ENCODE data around the gene ADPGK. TPM values are rescaled to one million over a fixed set of nuclear protein-coding genes. Genes with fewer than 3 reads are reported as not detected.
A peak's percentile ranks its signal among the peaks of the same experiment; 100 is the strongest.

Gene ADPGK
- total and polyA plus RNA-seq, 4 experiments from 2014 or later = 66.7 to 104 (median 97.1) TPM

- Histone ChIP-seq H3K4me1 (ENCODE audit: insufficient read depth, low read length) (peaks cover 22% of the 10 kb centered on the region), H3K4me3 (ENCODE audit: low read length in 2 of 2) (no peak overlapping the region), H3K9me3 (ENCODE audit: control insufficient read depth in 1 of 2, low read length in 2 of 2) (no peaks in the 10 kb centered on the region), H3K27ac (ENCODE audit: low read depth, low read length) (no peak overlapping the region), H3K36me3 (ENCODE audit: insufficient read depth, low read length) (no peaks in the 10 kb centered on the region), H3K27me3 (ENCODE audit: insufficient read depth, low read length) (no peaks in the 10 kb centered on the region)
- intact Hi-C loops (cut with micrococcal nuclease) = no loop called here
- Mint-ChIP-seq H3K36me3 (peaks cover 0 to under 1% of the 10 kb centered on the region in 2 donors), H3K27ac (peak overlapping the region in 2 of 7 donors; percentile 33 to 34), H3K9me3 (peaks cover 0 to 2% (median 0%) of the 10 kb centered on the region in 8 donors), H3K4me1 (peaks cover 4 to 21% (median 12%) of the 10 kb centered on the region in 4 donors), H3K27me3 (no peaks in the 10 kb centered on the region), H3K4me3 (no peak overlapping the region)
- ChIA-PET CTCF (ENCODE audit: partially characterized antibody) (no interaction called here), POLR2A (ENCODE audit: partially characterized antibody) (no interaction called here)
- DNase-seq = no peak
These were observed 6.8 kb upstream of the ADPGK start for GRCh38 chr15:72790302-72790910.

GRCh38 chr15:72787526-72787925 is 4.0 kb upstream of the ADPGK start:
- no peaks in the 10 kb centered on the region for H3K27me3 ChIP-seq (ENCODE audit: insufficient read depth, low read length)
- H3K27ac Mint-ChIP-seq = peak overlapping the region in 6 of 7 donors; percentile 85 to 97 (median 91)
- peaks cover 0 to 2% (median 0%) of the 10 kb centered on the region in 8 donors for H3K9me3 Mint-ChIP-seq

GRCh38 chr15:72786676-72787345 is 3.3 kb upstream of the ADPGK start:
- no peaks in the 10 kb centered on the region for H3K9me3 Mint-ChIP-seq
- POLR2A ChIA-PET (ENCODE audit: partially characterized antibody) = interaction anchor here (1.0 kb wide), 1 partner anchor 101 kb away, joined by 3 read pairs; the partner anchor contains the start of genes BBS4 and HIGD2B
- Histone ChIP-seq H3K4me1 (ENCODE audit: insufficient read depth, low read length) (peaks cover 44% of the 10 kb centered on the region), H3K27ac (ENCODE audit: low read depth, low read length) (peak overlapping the region; percentile 87), H3K36me3 (ENCODE audit: insufficient read depth, low read length) (no peaks in the 10 kb centered on the region), H3K9me3 (ENCODE audit: control insufficient read depth in 1 of 2, low read length in 2 of 2) (no peaks in the 10 kb centered on the region), H3K4me3 (ENCODE audit: low read length in 2 of 2) (no peak overlapping the region), H3K27me3 (ENCODE audit: insufficient read depth, low read length) (no peaks in the 10 kb centered on the region)
- intact Hi-C loops (cut with micrococcal nuclease) = loop anchor here (10.0 kb wide), 1 partner anchor 312 kb away; the partner anchor contains the start of gene ARIH1
- H3K27ac Mint-ChIP-seq = peak overlapping the region; percentile 85 to 97 (median 90)
- CTCF ChIA-PET (ENCODE audit: partially characterized antibody) = interaction anchor here (0.8 to 5.1 kb wide), 4 partner anchors 8 to 449 kb away, joined by 3 to 26 read pairs (median 4); no protein-coding TSS in a partner anchor
- H3K27me3 Mint-ChIP-seq = no peaks in the 10 kb centered on the region
- peak overlapping the region in 5 of 8 donors; percentile 17 to 47 (median 33) for H3K4me3 Mint-ChIP-seq
- no peak for DNase-seq
- peaks cover 0 to 12% of the 10 kb centered on the region in 2 donors for H3K36me3 Mint-ChIP-seq
- peaks cover 20 to 51% (median 31%) of the 10 kb centered on the region in 4 donors for H3K4me1 Mint-ChIP-seq

More at GRCh38 chr15:72787526-72787925, 4.0 kb upstream of the ADPGK start:
- CTCF ChIA-PET (ENCODE audit: partially characterized antibody) = interaction anchor here (1.2 to 5.1 kb wide), 2 partner anchors 7 to 65 kb away, joined by 3 to 26 read pairs; no protein-coding TSS in a partner anchor
- Histone ChIP-seq H3K4me1 (ENCODE audit: insufficient read depth, low read length) (peaks cover 37% of the 10 kb centered on the region), H3K4me3 (ENCODE audit: low read length in 2 of 2) (no peak overlapping the region), H3K27ac (ENCODE audit: low read depth, low read length) (peak overlapping the region; percentile 87), H3K36me3 (ENCODE audit: insufficient read depth, low read length) (no peaks in the 10 kb centered on the region), H3K9me3 (ENCODE audit: control insufficient read depth in 1 of 2, low read length in 2 of 2) (no peaks in the 10 kb centered on the region)
- POLR2A ChIA-PET (ENCODE audit: partially characterized antibody) = no interaction called here
- H3K4me1 Mint-ChIP-seq = peaks cover 15 to 45% (median 26%) of the 10 kb centered on the region in 4 donors
- DNase-seq = no peak
- intact Hi-C loops (cut with micrococcal nuclease) = loop anchor here (10.0 kb wide), 1 partner anchor 313 kb away; the partner anchor contains the start of gene ARIH1
- peaks cover 0 to 11% of the 10 kb centered on the region in 2 donors for H3K36me3 Mint-ChIP-seq
- peak overlapping the region in 2 of 8 donors; percentile 2 to 12 for H3K4me3 Mint-ChIP-seq
- H3K27me3 Mint-ChIP-seq = no peaks in the 10 kb centered on the region

- ChIA-PET POLR2A (ENCODE audit: partially characterized antibody) (interaction anchor here (1.0 to 2.4 kb wide), 4 partner anchors 18 to 410 kb away, joined by 3 to 9 read pairs (median 4); partner anchors contain the start of genes BBS4, HEXA and HIGD2B), CTCF (ENCODE audit: partially characterized antibody) (interaction anchor here (0.8 to 5.1 kb wide), 4 partner anchors 9 to 449 kb away, joined by 3 to 26 read pairs (median 4); no protein-coding TSS in a partner anchor)
- peaks cover 25 to 56% (median 37%) of the 10 kb centered on the region in 4 donors for H3K4me1 Mint-ChIP-seq
- Histone ChIP-seq H3K4me3 (ENCODE audit: low read length in 2 of 2) (no peak overlapping the region), H3K9me3 (ENCODE audit: control insufficient read depth in 1 of 2, low read length in 2 of 2) (no peaks in the 10 kb centered on the region), H3K4me1 (ENCODE audit: insufficient read depth, low read length) (peaks cover 50% of the 10 kb centered on the region), H3K36me3 (ENCODE audit: insufficient read depth, low read length) (no peaks in the 10 kb centered on the region), H3K27me3 (ENCODE audit: insufficient read depth, low read length) (no peaks in the 10 kb centered on the region), H3K27ac (ENCODE audit: low read depth, low read length) (peak overlapping the region; percentile 87)
- no peaks in the 10 kb centered on the region for H3K9me3 Mint-ChIP-seq
- H3K27me3 Mint-ChIP-seq = no peaks in the 10 kb centered on the region
- H3K36me3 Mint-ChIP-seq = peaks cover under 1 to 17% of the 10 kb centered on the region in 2 donors
- peak overlapping the region; percentile 34 to 97 (median 90) for H3K27ac Mint-ChIP-seq
- H3K4me3 Mint-ChIP-seq = no peak overlapping the region
- intact Hi-C loops (cut with micrococcal nuclease) = loop anchor here (10.0 kb wide), 1 partner anchor 311 kb away; the partner anchor contains the start of gene ARIH1
- no peak for DNase-seq
These were observed 2.7 kb upstream of the ADPGK start for GRCh38 chr15:72786242-72786641.

GRCh38 chr15:72785841-72786240 is 2.3 kb upstream of the ADPGK start:
- ChIA-PET POLR2A (ENCODE audit: partially characterized antibody) (interaction anchor here (1.0 to 2.4 kb wide), 4 partner anchors 18 to 410 kb away, joined by 3 to 9 read pairs (median 4); partner anchors contain the start of genes BBS4, HEXA and HIGD2B), CTCF (ENCODE audit: partially characterized antibody) (interaction anchor here (0.8 to 5.1 kb wide), 4 partner anchors 9 to 450 kb away, joined by 3 to 26 read pairs (median 4); no protein-coding TSS in a partner anchor)
- Mint-ChIP-seq H3K27ac (peak overlapping the region; percentile 81 to 100 (median 97)), H3K36me3 (peaks cover 4 to 21% of the 10 kb centered on the region in 2 donors), H3K27me3 (no peaks in the 10 kb centered on the region), H3K9me3 (no peaks in the 10 kb centered on the region), H3K4me3 (peak overlapping the region in 5 of 8 donors; percentile 39 to 98 (median 63)), H3K4me1 (peaks cover 29 to 60% (median 41%) of the 10 kb centered on the region in 4 donors)
- intact Hi-C loops (cut with micrococcal nuclease) = loop anchor here (10.0 kb wide), 1 partner anchor 311 kb away; the partner anchor contains the start of gene ARIH1
- Histone ChIP-seq H3K4me3 (ENCODE audit: low read length in 2 of 2) (no peak overlapping the region), H3K27me3 (ENCODE audit: insufficient read depth, low read length) (no peaks in the 10 kb centered on the region), H3K36me3 (ENCODE audit: insufficient read depth, low read length) (no peaks in the 10 kb centered on the region), H3K27ac (ENCODE audit: low read depth, low read length) (peak overlapping the region; percentile 87), H3K4me1 (ENCODE audit: insufficient read depth, low read length) (peaks cover 54% of the 10 kb centered on the region), H3K9me3 (ENCODE audit: control insufficient read depth in 1 of 2, low read length in 2 of 2) (no peaks in the 10 kb centered on the region)
- no peak for DNase-seq

GRCh38 chr15:72785432-72785831 is 1.9 kb upstream of the ADPGK start:
- Histone ChIP-seq H3K27ac (ENCODE audit: low read depth, low read length) (peak overlapping the region; percentile 87), H3K27me3 (ENCODE audit: insufficient read depth, low read length) (no peaks in the 10 kb centered on the region), H3K36me3 (ENCODE audit: insufficient read depth, low read length) (no peaks in the 10 kb centered on the region), H3K9me3 (ENCODE audit: control insufficient read depth in 1 of 2, low read length in 2 of 2) (no peaks in the 10 kb centered on the region), H3K4me3 (ENCODE audit: low read length in 2 of 2) (no peak overlapping the region), H3K4me1 (ENCODE audit: insufficient read depth, low read length) (peaks cover 58% of the 10 kb centered on the region)
- DNase-seq = peak; percentile 54 to 84 (median 71)
- Mint-ChIP-seq H3K27ac (peak overlapping the region; percentile 90 to 100 (median 97)), H3K4me1 (peaks cover 31 to 63% (median 44%) of the 10 kb centered on the region in 4 donors), H3K9me3 (no peaks in the 10 kb centered on the region), H3K36me3 (peaks cover 6 to 23% of the 10 kb centered on the region in 2 donors), H3K27me3 (no peaks in the 10 kb centered on the region), H3K4me3 (peak overlapping the region; percentile 31 to 98 (median 52))
- intact Hi-C loops (cut with micrococcal nuclease) = loop anchor here (10.0 kb wide), 1 partner anchor 311 kb away; the partner anchor contains the start of gene ARIH1
- CTCF ChIA-PET (ENCODE audit: partially characterized antibody) = interaction anchor here (1.2 to 5.1 kb wide), 3 partner anchors 10 to 450 kb away, joined by 3 to 26 read pairs (median 5); no protein-coding TSS in a partner anchor
- POLR2A ChIA-PET (ENCODE audit: partially characterized antibody) = interaction anchor here (1.3 to 2.4 kb wide), 4 partner anchors 18 to 409 kb away, joined by 4 to 9 read pairs (median 5); partner anchors contain the start of gene HEXA
